HepG2 (cell line): ENCODE measurements around the gene B4GALT1. TPM values are rescaled to one million over a fixed set of nuclear protein-coding genes. Genes with fewer than 3 reads are reported as not detected.

ENCODE experiments used
- ATAC-seq: fragments of 200-7000 bp; cut with Tn5 transposase; 3 replicates; pipeline ENCODE4 v1.9.1; 2020; ENCODE audit warnings: mild to moderate bottlenecking, moderate library complexity
- BruUV-seq: library from RNA; stranded (reverse); fragments of 400-500 nt; replicated peaks from 2 replicates; lab custom pipeline; 2021; lab: Mats Ljungman, UMichigan
- CTCF ChIA-PET: fragments of 300-600 bp; formaldehyde crosslinking; extraction: SDS; loops from one replicate; lab custom pipeline; 2021; ENCODE audit warnings: low total read pairs, inconsistent platforms, low intra/inter-chr PET ratio; lab: Yijun Ruan, JAX
- POLR2A ChIA-PET: fragments of 350-600 bp; sonication (Branson Sonifier 250); formaldehyde crosslinking; loops from one replicate; lab custom pipeline; 2020; ENCODE audit warnings: antibody characterized with exemption, inconsistent platforms; lab: Yijun Ruan, JAX
- DNase-seq: peaks from one replicate; pipeline ENCODE4 v3.0.0-alpha.2; 2015; ENCODE audit warnings: low spot score
- FAIRE-seq: peaks from 3 replicates; lab custom pipeline; 2011; peaks lifted over from hg19 to GRCh38; lab: Jason Lieb, UNC
- H2AFZ ChIP-seq: one replicate; pipeline ENCODE4 v1.6.1; 2011; ENCODE audit warnings: low read length, inconsistent platforms
- H3K27ac ChIP-seq: fragments of 300-600 bp; 3 replicates; pipeline ENCODE4 v1.8.0; 2011; ENCODE audit warnings: mixed run types, mild to moderate bottlenecking, mixed read lengths, low read length, inconsistent platforms; ENCODE audit not compliant: insufficient read depth; ENCODE audit errors: extremely low read length
- H3K27me3 ChIP-seq, 2 experiments: fragments of 200-600 bp in 1 of 2; 2 replicates in 1 of 2; 3 replicates in 1 of 2; pipeline versions ENCODE4 v1.6.0 to v1.8.0; 2011; ENCODE audit warnings: low read length in 2 of 2, mild to moderate bottlenecking in 2 of 2, moderate library complexity in 2 of 2, inconsistent platforms in 1 of 2; ENCODE audit not compliant: insufficient read depth in 2 of 2, control insufficient read depth in 1 of 2
- H3K36me3 ChIP-seq, 2 experiments: fragments of 200-600 bp in 1 of 2; replicated peaks in 1 of 2; 2 replicates in 1 of 2; 3 replicates in 1 of 2; pipeline versions ENCODE4 v1.5.1 to v1.8.0; 2011; ENCODE audit warnings: low read length in 2 of 2, inconsistent platforms in 1 of 2; ENCODE audit not compliant: insufficient read depth in 2 of 2, control insufficient read depth in 1 of 2
- H3K4me1 ChIP-seq: 2 replicates; pipeline ENCODE4 v1.5.1; 2012; ENCODE audit warnings: low read length, inconsistent platforms; ENCODE audit not compliant: insufficient read depth
- H3K4me2 ChIP-seq: 2 replicates; pipeline ENCODE4 v1.6.0; 2011; ENCODE audit warnings: low read depth, low read length, inconsistent platforms
- H3K4me3 ChIP-seq, 3 experiments: fragments of 200-600 bp in 1 of 3; sonication (generic), shearing (Covaris generic) in 1 of 3; replicated peaks in 1 of 3; 2 replicates each; pipeline ENCODE4 v1.5.1; 2011 to 2016; ENCODE audit warnings: low read length in 3 of 3, inconsistent platforms in 2 of 3, low read depth in 2 of 3, mild to moderate bottlenecking in 2 of 3, control low read depth in 1 of 3, mixed read lengths in 1 of 3; ENCODE audit not compliant: insufficient read depth in 1 of 3
- H3K79me2 ChIP-seq: one replicate; pipeline ENCODE4 v1.6.1; 2011; ENCODE audit warnings: low read length, inconsistent platforms; ENCODE audit not compliant: insufficient read depth
- H3K9ac ChIP-seq: 2 replicates; pipeline ENCODE4 v1.6.0; 2011; ENCODE audit warnings: mild to moderate bottlenecking, low read depth, low read length, inconsistent platforms; ENCODE audit not compliant: insufficient read depth
- H3K9me3 ChIP-seq: 2 replicates; pipeline ENCODE4 v1.5.1; 2012; ENCODE audit warnings: mild to moderate bottlenecking, low read length
- H4K20me1 ChIP-seq: 2 replicates; pipeline ENCODE4 v1.6.0; 2011; ENCODE audit warnings: inconsistent platforms, mild to moderate bottlenecking, low read length, moderate library complexity; ENCODE audit not compliant: insufficient read depth
- CTCF ChIP-seq: sonication (generic); formaldehyde crosslinking; IDR thresholded peaks from 2 replicates; pipeline ENCODE4 v1.5.0; 2020; ENCODE audit warnings: mild to moderate bottlenecking, missing genetic modification reagents, moderate library complexity
- MEIS1 ChIP-seq: sonication (generic); formaldehyde crosslinking; IDR thresholded peaks from 2 replicates; pipeline ENCODE4 v1.9.0; 2021; ENCODE audit warnings: mild to moderate bottlenecking, missing genetic modification reagents, moderate library complexity, borderline replicate concordance
- NR1H2 ChIP-seq: sonication (generic); formaldehyde crosslinking; IDR thresholded peaks from 2 replicates; pipeline ENCODE4 v1.8.1; 2022; ENCODE audit warnings: low read depth, missing genetic modification reagents, borderline replicate concordance
- RORA ChIP-seq: sonication (generic); formaldehyde crosslinking; IDR thresholded peaks from 2 replicates; pipeline ENCODE4 v1.5.0; 2020; ENCODE audit warnings: mild to moderate bottlenecking, missing genetic modification reagents, moderate library complexity
- SAP130 ChIP-seq: IDR thresholded peaks from 2 replicates; pipeline ENCODE4 v1.6.1; 2016; ENCODE audit warnings: low read depth
- TAF1 ChIP-seq: sonication (generic); formaldehyde crosslinking; IDR thresholded peaks from 2 replicates; pipeline ENCODE4 v1.4.0; 2020; ENCODE audit warnings: missing genetic modification reagents
- TSC22D2 ChIP-seq: sonication (generic); formaldehyde crosslinking; IDR thresholded peaks from 2 replicates; pipeline ENCODE4 v1.5.1; 2020; ENCODE audit warnings: missing genetic modification reagents, mild to moderate bottlenecking, borderline replicate concordance
- ZNF101 ChIP-seq: sonication (generic); formaldehyde crosslinking; IDR thresholded peaks from 2 replicates; pipeline ENCODE4 v1.4.0; 2020; ENCODE audit warnings: mild to moderate bottlenecking, low read depth, missing genetic modification reagents, borderline replicate concordance
- ZNF556 ChIP-seq: sonication (generic); formaldehyde crosslinking; IDR thresholded peaks from 2 replicates; pipeline ENCODE4 v1.4.0; 2020; ENCODE audit warnings: mild to moderate bottlenecking, missing genetic modification reagents, borderline replicate concordance
- WGBS: methylation state at CpG from one replicate; pipeline ENCODE4 v1.1.6; 2017; ENCODE audit warnings: low lambda C conversion rate; 5-methylcytosine and 5-hydroxymethylcytosine counted together
- in situ Hi-C: cut with HindIII; loops from 2 replicates; pipeline ENCODE4 v1.10.0; 2017; ENCODE audit warnings: low pct_unique_long_range_greater_than_20kb; ENCODE audit not compliant: extremely low pct_ligation_motif_present
- intact Hi-C: fragments of 100-400 bp; cut with micrococcal nuclease; formaldehyde crosslinking; loops from one replicate; pipeline ENCODE4 v1.10.0; 2022; ENCODE audit not compliant: unreplicated experiment
- polyA plus RNA-seq, 8 experiments: library from polyadenylated mRNA; depleted of rRNA in 3 of 8; stranded (reverse) in 7 of 8; unstranded in 1 of 8; fragments of >200 nt; fragmentation: Illumina TruSeq in 4 of 8; extraction: Trizol in 4 of 8; gene quantifications; 2 replicates each; pipeline versions ENCODE4 v1.2.1 to v1.2.3, GENCODE V29; 2011 to 2016; ENCODE audit warnings: low read depth in 4 of 8, missing spikeins in 1 of 8, mixed read lengths in 1 of 8; ENCODE audit not compliant: insufficient read depth in 1 of 8
- total RNA-seq, 5 experiments: library from RNA; depleted of rRNA; stranded (reverse); fragments of >200 nt; fragmentation: Illumina TruSeq; extraction: Trizol; gene quantifications; 2 replicates each; pipeline ENCODE4 v1.2.3, GENCODE V29; 2016; ENCODE audit warnings: low read depth in 1 of 5
- TF ChIP-seq, protein P1 (sequence below): IDR thresholded peaks from 2 replicates; pipeline ENCODE4 v1.6.1; 2016; ENCODE audit warnings: low read depth
- TF ChIP-seq, protein P2 (sequence below): sonication (generic); formaldehyde crosslinking; IDR thresholded peaks from 2 replicates; pipeline ENCODE4 v1.4.0; 2020; ENCODE audit warnings: missing genetic modification reagents
- TF ChIP-seq, protein P3 (sequence below): sonication (generic); formaldehyde crosslinking; IDR thresholded peaks from 2 replicates; pipeline ENCODE4 v1.5.1; 2020; ENCODE audit warnings: missing genetic modification reagents, mild to moderate bottlenecking, borderline replicate concordance
- TF ChIP-seq, protein P4 (sequence below): sonication (generic); formaldehyde crosslinking; IDR thresholded peaks from 2 replicates; pipeline ENCODE4 v1.4.0; 2020; ENCODE audit warnings: low read depth, mild to moderate bottlenecking, missing genetic modification reagents

Gene B4GALT1
- total and polyA plus RNA-seq, 2 of the 13 experiments (the other 11 are each of a cell fraction or from before 2014, with no cell fraction given): 15.7 to 33.5 TPM

DNA sequence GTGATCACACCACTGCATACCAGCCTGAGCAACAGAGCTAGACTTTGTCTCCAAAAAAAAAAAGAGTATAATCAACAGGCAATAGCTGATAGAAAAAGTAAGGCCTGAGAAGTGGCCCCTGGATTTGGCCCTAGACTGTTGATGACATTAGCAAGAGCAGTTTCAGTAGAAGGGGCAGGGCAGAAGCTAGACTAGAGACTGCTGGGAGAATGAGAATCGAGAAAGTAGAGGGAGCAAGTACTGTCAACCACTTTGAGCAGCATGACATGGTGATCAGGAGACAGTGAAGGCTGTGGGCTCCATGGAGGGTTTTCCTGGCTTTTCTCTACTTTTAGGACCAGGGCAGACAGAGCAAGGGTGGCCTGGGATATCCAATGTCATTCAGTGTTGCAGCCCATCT, 34.9 kb upstream of the B4GALT1 start:
- no TSS peak for BruUV-seq
- Histone ChIP-seq H3K9me3 (no peaks in the 10 kb centered on the region), H2AFZ (no peak overlapping the region), H3K4me1 (no peaks in the 10 kb centered on the region), H4K20me1 (no peaks in the 10 kb centered on the region), H3K79me2 (no peaks in the 10 kb centered on the region)
- CTCF ChIA-PET: no interaction called here
- 7% methylated on average over 1 of the region's 1 CpG for WGBS
- POLR2A ChIA-PET: no interaction called here
- no peak for TF ChIP-seq SAP130 (CRISPR knock-in tag)
- TF ChIP-seq NR1H2: no peak
- TF ChIP-seq TSC22D2 (CRISPR knock-in tag): no peak
- TF ChIP-seq CTCF: no peak
- TF ChIP-seq MEIS1 (CRISPR knock-in tag): no peak
- no peak for TF ChIP-seq ZNF101
- no peak for TF ChIP-seq ZNF556 (CRISPR knock-in tag)
- no peak for TF ChIP-seq RORA
- no peak for TF ChIP-seq TAF1 (CRISPR knock-in tag)
- TF ChIP-seq, protein P1, sequence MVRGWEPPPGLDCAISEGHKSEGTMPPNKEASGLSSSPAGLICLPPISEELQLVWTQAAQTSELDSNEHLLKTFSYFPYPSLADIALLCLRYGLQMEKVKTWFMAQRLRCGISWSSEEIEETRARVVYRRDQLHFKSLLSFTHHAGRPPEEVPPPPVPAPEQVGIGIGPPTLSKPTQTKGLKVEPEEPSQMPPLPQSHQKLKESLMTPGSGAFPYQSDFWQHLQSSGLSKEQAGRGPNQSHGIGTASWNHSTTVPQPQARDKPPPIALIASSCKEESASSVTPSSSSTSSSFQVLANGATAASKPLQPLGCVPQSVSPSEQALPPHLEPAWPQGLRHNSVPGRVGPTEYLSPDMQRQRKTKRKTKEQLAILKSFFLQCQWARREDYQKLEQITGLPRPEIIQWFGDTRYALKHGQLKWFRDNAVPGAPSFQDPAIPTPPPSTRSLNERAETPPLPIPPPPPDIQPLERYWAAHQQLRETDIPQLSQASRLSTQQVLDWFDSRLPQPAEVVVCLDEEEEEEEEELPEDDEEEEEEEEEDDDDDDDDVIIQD (CRISPR knock-in tag): no peak
- TF ChIP-seq, protein P2, sequence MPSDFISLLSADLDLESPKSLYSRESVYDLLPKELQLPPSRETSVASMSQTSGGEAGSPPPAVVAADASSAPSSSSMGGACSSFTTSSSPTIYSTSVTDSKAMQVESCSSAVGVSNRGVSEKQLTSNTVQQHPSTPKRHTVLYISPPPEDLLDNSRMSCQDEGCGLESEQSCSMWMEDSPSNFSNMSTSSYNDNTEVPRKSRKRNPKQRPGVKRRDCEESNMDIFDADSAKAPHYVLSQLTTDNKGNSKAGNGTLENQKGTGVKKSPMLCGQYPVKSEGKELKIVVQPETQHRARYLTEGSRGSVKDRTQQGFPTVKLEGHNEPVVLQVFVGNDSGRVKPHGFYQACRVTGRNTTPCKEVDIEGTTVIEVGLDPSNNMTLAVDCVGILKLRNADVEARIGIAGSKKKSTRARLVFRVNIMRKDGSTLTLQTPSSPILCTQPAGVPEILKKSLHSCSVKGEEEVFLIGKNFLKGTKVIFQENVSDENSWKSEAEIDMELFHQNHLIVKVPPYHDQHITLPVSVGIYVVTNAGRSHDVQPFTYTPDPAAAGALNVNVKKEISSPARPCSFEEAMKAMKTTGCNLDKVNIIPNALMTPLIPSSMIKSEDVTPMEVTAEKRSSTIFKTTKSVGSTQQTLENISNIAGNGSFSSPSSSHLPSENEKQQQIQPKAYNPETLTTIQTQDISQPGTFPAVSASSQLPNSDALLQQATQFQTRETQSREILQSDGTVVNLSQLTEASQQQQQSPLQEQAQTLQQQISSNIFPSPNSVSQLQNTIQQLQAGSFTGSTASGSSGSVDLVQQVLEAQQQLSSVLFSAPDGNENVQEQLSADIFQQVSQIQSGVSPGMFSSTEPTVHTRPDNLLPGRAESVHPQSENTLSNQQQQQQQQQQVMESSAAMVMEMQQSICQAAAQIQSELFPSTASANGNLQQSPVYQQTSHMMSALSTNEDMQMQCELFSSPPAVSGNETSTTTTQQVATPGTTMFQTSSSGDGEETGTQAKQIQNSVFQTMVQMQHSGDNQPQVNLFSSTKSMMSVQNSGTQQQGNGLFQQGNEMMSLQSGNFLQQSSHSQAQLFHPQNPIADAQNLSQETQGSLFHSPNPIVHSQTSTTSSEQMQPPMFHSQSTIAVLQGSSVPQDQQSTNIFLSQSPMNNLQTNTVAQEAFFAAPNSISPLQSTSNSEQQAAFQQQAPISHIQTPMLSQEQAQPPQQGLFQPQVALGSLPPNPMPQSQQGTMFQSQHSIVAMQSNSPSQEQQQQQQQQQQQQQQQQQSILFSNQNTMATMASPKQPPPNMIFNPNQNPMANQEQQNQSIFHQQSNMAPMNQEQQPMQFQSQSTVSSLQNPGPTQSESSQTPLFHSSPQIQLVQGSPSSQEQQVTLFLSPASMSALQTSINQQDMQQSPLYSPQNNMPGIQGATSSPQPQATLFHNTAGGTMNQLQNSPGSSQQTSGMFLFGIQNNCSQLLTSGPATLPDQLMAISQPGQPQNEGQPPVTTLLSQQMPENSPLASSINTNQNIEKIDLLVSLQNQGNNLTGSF (CRISPR knock-in tag): no peak
- TF ChIP-seq, protein P3, sequence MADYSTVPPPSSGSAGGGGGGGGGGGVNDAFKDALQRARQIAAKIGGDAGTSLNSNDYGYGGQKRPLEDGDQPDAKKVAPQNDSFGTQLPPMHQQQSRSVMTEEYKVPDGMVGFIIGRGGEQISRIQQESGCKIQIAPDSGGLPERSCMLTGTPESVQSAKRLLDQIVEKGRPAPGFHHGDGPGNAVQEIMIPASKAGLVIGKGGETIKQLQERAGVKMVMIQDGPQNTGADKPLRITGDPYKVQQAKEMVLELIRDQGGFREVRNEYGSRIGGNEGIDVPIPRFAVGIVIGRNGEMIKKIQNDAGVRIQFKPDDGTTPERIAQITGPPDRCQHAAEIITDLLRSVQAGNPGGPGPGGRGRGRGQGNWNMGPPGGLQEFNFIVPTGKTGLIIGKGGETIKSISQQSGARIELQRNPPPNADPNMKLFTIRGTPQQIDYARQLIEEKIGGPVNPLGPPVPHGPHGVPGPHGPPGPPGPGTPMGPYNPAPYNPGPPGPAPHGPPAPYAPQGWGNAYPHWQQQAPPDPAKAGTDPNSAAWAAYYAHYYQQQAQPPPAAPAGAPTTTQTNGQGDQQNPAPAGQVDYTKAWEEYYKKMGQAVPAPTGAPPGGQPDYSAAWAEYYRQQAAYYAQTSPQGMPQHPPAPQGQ (CRISPR knock-in tag): no peak
- TF ChIP-seq, protein P4, sequence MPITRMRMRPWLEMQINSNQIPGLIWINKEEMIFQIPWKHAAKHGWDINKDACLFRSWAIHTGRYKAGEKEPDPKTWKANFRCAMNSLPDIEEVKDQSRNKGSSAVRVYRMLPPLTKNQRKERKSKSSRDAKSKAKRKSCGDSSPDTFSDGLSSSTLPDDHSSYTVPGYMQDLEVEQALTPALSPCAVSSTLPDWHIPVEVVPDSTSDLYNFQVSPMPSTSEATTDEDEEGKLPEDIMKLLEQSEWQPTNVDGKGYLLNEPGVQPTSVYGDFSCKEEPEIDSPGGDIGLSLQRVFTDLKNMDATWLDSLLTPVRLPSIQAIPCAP (CRISPR knock-in tag): no peak
- TF ChIP-seq, all 625 proteins: peak for 0
- Histone ChIP-seq H3K4me2 (no peak overlapping the region), H3K4me3 (no peak overlapping the region), H3K27ac (no peak overlapping the region), H3K27me3 (peaks cover 2 to 48% of the 10 kb centered on the region in 2 experiments; a peak in 4 of 5 replicates), H3K36me3 (no peaks in the 10 kb centered on the region), H3K9ac (no peak overlapping the region)
- ATAC-seq (no peak), DNase-seq (no peak), FAIRE-seq (no peak)
- intact Hi-C loops (no loop called here), in situ Hi-C loops (no loop called here)
